ENCODE data around the gene KRT2.

Gene KRT2

GRCh38 chr12:52622349-52622748 is 29.7 kb downstream of the KRT2 start:
- peaks cover 0 to 4% (median 0%) of the 10 kb centered on the region in 3 donors for H3K9me3 ChIP-seq
- TF ChIP-seq CTCF (IDR thresholded peaks at IDR 0.05), result no peak
- H3K27me3 ChIP-seq, result peaks cover 0 to 10% of the 10 kb centered on the region in 2 donors
- no peaks in the 10 kb centered on the region for H3K36me3 ChIP-seq
- DNase-seq, result no peak
- H3K4me3 ChIP-seq, result no peak overlapping the region
- H3K27ac ChIP-seq, result no peak overlapping the region
- intact Hi-C loops (cut with DNase I; ENCODE audit: low total_unique reads), result no loop called here
- H3K4me1 ChIP-seq, result no peaks in the 10 kb centered on the region

- Histone ChIP-seq H3K9me3 (no peaks in the 10 kb centered on the region), H3K27me3 (peaks cover 0 to 20% of the 10 kb centered on the region in 2 donors), H3K4me1 (no peaks in the 10 kb centered on the region), H3K36me3 (no peaks in the 10 kb centered on the region), H3K4me3 (no peak overlapping the region), H3K27ac (no peak overlapping the region)
- DNase-seq, result no peak
- TF ChIP-seq CTCF (IDR thresholded peaks at IDR 0.05), result no peak
- intact Hi-C loops (cut with DNase I; ENCODE audit: low total_unique reads), result loop anchor here (10.0 kb wide), 1 partner anchor 226 kb away; the partner anchor contains the start of gene KRT78
These were observed 33.1 kb downstream of the KRT2 start for GRCh38 chr12:52618866-52619265.

- TF ChIP-seq CTCF (IDR thresholded peaks at IDR 0.05), result no peak
- H3K4me3 ChIP-seq, result no peak within 1 kb of the TSS
- peaks cover 0 to 24% of the 10 kb centered on the region in 2 donors for H3K27me3 ChIP-seq
- H3K36me3 ChIP-seq, result no peaks in the 10 kb centered on the region
- no peaks in the 10 kb centered on the region for H3K4me1 ChIP-seq
- intact Hi-C loops (cut with DNase I; ENCODE audit: low total_unique reads), result loop anchor here (10.0 kb wide), 1 partner anchor 227 kb away; the partner anchor contains the start of gene KRT78
- no peak within 1 kb of the TSS for H3K27ac ChIP-seq
- no peak for DNase-seq
- no peaks in the 10 kb centered on the region for H3K9me3 ChIP-seq
These were observed 33.8 kb downstream of the KRT2 start, which contains the start of gene KRT73 for GRCh38 chr12:52618216-52618615. Gene KRT73 (minus strand): TSS chr12:52618559. CDS start chr12:52618524, 35 bp downstream.

GRCh38 chr12:52617403-52617785 is 34.6 kb downstream of the KRT2 start:
- no peak for TF ChIP-seq CTCF (IDR thresholded peaks at IDR 0.05)
- no peaks in the 10 kb centered on the region for H3K9me3 ChIP-seq
- no peaks in the 10 kb centered on the region for H3K36me3 ChIP-seq
- no peak for DNase-seq
- H3K27ac ChIP-seq, result no peak overlapping the region
- no peaks in the 10 kb centered on the region for H3K4me1 ChIP-seq
- intact Hi-C loops (cut with DNase I; ENCODE audit: low total_unique reads), result loop anchor here (10.0 kb wide), 1 partner anchor 227 kb away; the partner anchor contains the start of gene KRT78
- H3K4me3 ChIP-seq, result no peak overlapping the region
- H3K27me3 ChIP-seq, result peaks cover 0 to 27% of the 10 kb centered on the region in 2 donors

GRCh38 chr12:52616680-52617402 is 35.2 kb downstream of the KRT2 start:
- H3K36me3 ChIP-seq, result no peaks in the 10 kb centered on the region
- no peak overlapping the region for H3K4me3 ChIP-seq
- peaks cover 0 to 27% of the 10 kb centered on the region in 2 donors for H3K27me3 ChIP-seq
- H3K9me3 ChIP-seq, result no peaks in the 10 kb centered on the region
- no peaks in the 10 kb centered on the region for H3K4me1 ChIP-seq
- H3K27ac ChIP-seq, result no peak overlapping the region
- no peak for TF ChIP-seq CTCF (IDR thresholded peaks at IDR 0.05)
- intact Hi-C loops (cut with DNase I; ENCODE audit: low total_unique reads), result loop anchor here (10.0 kb wide), 1 partner anchor 228 kb away; the partner anchor contains the start of gene KRT78
- DNase-seq, result no peak

All from tibial artery (tissue), 4 donors.